Measurements from ENCODE around the gene PCDH9.

DNA sequence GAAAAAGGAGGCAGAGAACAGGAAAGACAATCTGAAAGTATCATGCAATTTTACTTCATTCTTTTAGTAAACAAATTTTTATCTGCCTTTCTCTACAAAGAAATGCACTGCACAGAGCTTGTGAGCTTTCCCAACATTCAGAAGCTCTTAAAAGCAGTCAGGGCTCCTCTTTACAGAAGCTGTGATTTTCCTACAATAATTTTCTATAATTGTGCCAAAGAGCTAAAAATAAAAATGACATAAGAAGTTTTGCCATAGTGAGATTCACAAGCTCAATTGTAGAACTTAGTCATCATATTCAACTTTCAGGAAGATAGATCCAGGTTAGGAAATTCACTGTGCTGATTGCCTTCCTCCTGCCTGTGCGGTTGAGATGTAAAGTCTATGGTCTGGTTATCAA, 341.4 kb downstream of the PCDH9 start:
- TF ChIP-seq EZH2 (IDR thresholded peaks at IDR 0.05; ENCODE audit: insufficient read depth, poor library complexity, severe bottlenecking) (no peak), EZH2phosphoT487 (IDR thresholded peaks at IDR 0.05; ENCODE audit: insufficient read depth, low read depth) (no peak)
